ENCODE results near the gene BPIFA2.
"Not testable (repeated sequence)": the region's sequence is repeated elsewhere in the genome, so short reads cannot be mapped to it uniquely, and the experiment has no call there.

BPIFA2 gene

DNA sequence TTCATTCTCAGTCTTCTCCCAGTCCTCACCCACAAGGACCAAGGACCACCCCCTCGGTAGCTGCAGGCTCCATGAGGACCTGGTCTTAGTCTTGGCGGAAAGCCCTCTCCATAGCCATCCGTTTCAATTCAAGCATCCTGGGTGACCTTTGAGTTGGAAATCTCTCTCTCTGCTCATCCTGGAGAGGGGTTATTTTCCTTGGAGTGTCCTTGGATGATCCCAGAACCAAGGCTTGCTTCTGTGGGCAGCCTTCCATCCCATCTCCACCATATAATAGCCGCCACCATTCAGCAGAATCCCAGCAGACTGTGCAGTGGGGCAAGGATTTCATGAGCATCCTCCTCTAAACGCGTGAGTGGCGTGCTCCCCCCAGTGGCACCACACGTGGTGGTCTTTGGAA lies at the start of gene BPIFA2:
Gene BPIFA2, plus strand, starts transcription at position 301 of the 400 bp plus-strand sequence. CDS start 987 bp downstream, outside the sequence.
- DNase-seq: no peak

DNA sequence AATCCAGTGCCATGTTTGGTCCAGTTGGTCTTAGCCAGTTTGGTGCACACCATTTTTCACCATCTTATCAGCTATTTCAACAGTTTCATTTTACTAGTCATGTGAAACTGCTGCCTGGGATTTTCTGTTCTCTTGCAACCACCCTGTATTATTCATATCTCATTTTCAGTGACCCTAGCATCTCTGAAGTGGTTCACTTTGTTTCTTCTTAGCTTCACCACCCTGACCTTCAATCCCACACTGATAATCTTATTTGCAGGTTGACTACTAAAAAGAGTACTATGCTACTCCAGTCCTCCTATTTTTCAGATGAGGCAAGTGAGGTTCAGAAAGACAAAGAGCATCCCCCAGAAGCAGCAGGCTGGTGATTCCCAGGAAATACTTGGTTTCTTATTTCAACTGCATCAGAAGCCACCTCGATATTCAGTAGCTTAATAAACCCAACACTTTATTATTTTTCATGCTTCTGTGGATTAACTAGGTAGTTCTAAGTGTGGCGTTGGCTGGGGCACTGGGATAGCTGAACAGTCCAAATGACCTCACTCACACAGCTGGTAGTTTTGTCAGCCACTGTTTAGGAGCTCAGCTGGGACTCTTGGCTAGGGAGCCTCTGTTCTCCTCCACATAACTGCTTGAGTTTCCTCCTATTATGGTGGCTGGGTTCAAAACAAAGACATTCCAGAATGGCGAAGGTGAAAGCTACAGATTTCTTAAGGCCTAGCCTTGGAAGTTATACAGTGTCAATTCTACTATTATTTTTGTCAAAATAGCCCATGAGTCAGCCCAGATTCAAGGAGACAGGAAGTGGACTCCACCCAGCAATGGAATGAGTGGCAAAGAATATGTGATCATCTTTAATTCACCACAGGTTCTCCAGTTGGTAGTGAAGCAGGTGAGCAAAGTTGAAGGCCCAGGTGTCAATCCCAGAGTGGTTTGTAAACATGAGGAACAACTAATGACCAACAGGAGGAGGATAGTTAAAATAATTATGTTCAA lies 47.9 kb upstream of the BPIFA2 start:
- DNase-seq: no peak

DNA sequence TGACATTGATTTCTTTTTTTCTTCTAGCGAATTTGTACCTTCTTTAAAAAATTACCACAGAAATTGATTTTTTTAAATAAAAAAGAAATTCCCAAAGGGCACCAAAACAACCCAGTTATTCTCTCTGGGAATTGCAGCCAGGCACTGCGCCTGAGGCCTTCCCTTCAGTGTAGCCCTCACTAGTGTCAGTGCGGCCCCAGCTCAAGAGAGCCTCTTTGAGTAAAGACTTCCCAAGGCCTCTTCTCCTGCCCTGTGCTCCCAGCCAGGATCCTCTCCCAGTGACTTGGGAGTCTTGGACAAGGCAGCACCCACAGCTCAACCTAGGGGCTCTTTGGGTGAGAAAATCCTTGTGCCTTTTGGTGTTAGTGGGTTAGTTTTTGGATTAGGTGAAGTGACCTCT lies 47.0 kb upstream of the BPIFA2 start:
- DNase-seq: no peak

DNA sequence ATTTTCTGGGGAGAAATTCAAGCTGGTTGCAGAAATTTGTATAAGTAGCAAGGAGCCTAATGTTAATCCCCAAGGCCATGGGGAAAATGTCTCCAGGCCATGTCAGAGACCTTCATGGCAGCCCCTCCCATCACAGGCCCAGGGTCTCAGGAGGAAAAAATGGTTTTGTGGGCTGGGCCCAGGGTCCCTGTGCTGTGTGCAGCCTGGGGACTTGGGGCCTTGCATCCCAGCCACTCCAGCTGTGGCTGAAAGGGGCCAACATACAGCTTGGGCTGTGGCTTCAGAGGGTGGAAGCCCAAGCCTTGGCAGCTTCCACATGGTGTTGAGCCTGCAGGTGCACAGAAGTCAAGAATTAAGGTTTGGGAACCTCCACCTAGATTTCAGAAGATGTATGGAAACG lies 45.7 kb upstream of the BPIFA2 start:
- DNase-seq: not testable (repeated sequence)

- DNase-seq: no peak
Observed at GRCh38 chr20:33124261-33124660, 43.7 kb upstream of the BPIFA2 start.

DNA sequence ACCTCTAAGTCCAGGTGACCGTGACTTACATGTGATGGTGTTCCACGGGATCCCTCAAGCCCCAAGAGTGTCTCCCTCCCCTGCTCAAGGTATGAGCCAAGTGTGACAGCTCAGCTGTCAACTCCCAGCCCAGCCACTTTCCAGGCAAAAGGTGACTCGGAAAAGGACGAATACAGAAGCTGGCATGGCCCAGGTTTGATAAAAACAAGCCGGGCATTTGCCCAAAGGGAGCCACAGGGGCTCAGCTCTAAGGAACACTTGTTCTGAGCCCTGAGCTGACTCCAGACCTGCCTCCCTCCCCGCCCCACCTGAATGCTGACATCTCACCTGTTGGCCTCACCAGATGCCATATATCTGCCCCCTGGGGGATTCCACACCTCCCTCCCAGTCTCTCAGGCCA lies 43.0 kb upstream of the BPIFA2 start:
- DNase-seq: no peak

DNA sequence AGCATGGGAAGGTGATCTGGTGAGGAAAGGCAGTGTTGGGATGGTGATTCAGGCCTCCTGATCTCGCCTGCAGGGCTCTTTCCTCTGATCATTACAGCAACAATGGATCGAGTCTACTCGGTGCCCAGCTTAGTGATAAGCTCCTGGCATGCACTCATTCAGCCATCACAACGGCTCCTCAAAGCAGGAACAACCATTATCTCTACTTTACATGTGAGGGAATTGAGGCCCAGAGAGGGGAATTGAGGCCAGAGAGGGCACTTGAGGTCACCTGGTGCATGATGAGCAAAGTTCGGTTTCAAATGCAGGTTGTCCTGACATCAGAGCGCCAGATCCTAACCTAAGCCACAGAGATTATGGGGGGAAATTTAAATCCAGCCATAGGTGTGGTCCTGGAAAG lies 42.0 kb upstream of the BPIFA2 start:
- no peak for DNase-seq

DNA sequence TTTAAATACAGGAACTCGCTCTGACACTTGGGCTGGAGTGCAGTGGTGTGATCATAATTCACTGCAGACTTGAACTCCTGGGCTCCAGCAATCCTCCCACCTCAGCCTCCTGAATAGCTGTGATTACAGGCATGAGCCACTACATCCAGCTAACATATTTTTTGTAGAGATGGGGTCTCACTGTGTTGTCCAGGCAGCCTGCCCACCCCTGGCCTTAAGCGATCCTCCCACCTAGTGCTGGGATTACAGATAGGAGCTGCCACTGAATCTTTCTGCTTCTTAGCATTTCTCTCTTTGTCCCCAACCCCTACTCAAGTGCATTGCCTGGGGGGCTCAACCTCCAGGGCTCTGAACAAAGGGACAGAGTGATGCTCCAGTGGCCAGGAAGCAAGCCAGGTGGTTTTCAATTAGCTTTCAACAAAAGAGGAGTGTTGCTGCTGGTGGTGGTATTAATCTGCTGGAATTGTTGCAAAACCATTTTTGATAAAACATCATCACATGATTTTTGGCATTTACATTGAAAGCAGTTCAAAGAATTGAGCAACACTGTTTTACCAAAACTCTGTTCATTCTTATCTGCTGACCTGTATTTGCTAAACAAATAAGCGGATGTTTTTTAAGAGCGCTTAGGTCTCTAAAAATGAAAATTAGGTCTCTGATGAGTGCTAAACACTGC lies 40.4 kb upstream of the BPIFA2 start:
- no peak for DNase-seq

GRCh38 chr20:33130568-33131061 lies 37.3 kb upstream of the BPIFA2 start:
- no peak for DNase-seq

DNA sequence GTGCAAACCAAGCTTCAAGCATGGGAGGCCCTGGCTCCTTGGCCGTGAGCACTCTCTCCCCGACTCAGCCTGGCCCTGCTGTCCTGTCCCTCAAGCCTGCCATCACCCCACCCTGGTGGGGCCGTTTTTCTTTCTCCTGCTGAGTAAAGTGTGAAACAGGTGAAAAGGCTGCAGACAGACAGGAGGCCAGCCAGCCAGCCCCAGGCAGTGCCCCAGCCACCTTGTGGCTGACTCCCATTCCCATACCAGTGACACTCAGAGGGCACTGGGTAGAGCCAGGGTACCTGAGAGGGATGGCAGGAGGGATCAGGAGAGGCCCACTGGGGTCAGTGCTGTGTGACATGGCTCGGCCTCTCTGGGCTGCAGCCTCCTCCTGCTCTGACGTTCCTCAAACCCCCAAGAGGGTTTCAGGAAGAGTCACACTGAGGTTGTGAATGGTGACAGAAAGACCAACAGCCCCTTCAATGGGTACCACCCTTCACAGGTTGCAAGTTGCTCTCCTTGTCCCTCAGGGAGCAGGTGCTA lies 35.9 kb upstream of the BPIFA2 start:
- no peak for DNase-seq

GRCh38 chr20:33132513-33133372 lies 35.2 kb upstream of the BPIFA2 start:
- DNase-seq: no peak

- DNase-seq: no peak
Observed at GRCh38 chr20:33133373-33133941, 34.5 kb upstream of the BPIFA2 start.

- DNase-seq: no peak
Observed at GRCh38 chr20:33137195-33137594, 30.8 kb upstream of the BPIFA2 start.

- no peak for DNase-seq
Observed at GRCh38 chr20:33139467-33139866, 28.5 kb upstream of the BPIFA2 start.

DNA sequence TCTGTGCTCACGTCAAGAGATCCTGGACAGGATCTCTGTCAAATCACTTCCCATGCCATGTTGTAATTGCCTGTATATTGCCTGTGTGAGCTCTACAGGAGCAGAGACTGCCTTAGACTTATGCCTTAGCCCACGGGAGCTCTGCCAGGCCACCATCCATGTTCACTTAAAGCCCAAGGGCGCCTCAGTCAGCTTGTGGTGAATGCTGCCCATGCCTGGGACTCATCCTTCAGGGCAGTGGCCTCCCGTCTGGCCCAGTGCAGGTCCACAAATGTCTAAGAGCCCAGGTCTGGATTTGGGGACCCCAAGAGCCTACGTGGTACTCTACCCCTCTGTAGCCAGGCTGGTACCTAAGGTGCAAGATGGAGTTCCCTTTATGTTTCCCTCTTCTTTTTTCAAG lies 22.4 kb upstream of the BPIFA2 start:
- no peak for DNase-seq

DNA sequence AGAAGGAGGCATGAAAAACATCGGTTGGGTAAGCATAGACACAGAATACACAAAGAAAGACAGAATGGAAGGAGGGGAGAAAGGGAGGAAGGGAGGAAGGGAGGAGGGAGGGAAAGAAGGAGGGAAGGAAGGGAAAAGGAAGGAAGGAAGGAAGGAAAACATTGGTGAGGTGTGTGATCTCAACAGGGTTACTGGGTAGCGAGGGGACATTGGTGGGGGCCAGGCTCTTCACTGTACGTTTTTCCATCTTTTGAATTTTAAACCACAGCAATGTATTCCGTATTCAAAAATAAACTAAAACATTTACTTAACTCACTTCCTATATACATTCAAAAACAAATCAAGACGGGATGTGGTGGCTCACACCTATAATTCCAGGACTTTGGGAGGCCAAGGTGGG lies 20.7 kb upstream of the BPIFA2 start:
- no peak for DNase-seq

- no peak for DNase-seq
Observed at GRCh38 chr20:33148040-33148439, 19.9 kb upstream of the BPIFA2 start.

DNA sequence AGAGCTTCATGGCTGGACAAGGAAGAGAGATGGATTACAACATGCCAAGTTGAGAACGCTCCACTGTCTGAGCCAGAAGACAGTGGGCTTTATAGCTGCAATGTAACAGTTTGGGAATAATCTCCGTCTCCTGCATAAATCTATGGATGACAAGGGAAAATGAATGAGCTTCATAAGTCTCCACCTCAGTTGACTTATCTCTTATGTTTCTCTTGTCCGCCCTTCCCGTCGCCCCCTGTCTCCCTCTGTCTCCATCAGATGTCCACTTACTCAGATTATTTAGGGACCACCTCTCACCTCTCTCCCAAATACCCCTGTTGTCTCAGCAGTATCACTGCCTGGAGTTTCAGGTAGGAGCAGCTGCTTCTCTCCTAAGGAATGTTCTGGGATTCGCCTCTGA lies 13.7 kb upstream of the BPIFA2 start:
- no peak for DNase-seq

DNA sequence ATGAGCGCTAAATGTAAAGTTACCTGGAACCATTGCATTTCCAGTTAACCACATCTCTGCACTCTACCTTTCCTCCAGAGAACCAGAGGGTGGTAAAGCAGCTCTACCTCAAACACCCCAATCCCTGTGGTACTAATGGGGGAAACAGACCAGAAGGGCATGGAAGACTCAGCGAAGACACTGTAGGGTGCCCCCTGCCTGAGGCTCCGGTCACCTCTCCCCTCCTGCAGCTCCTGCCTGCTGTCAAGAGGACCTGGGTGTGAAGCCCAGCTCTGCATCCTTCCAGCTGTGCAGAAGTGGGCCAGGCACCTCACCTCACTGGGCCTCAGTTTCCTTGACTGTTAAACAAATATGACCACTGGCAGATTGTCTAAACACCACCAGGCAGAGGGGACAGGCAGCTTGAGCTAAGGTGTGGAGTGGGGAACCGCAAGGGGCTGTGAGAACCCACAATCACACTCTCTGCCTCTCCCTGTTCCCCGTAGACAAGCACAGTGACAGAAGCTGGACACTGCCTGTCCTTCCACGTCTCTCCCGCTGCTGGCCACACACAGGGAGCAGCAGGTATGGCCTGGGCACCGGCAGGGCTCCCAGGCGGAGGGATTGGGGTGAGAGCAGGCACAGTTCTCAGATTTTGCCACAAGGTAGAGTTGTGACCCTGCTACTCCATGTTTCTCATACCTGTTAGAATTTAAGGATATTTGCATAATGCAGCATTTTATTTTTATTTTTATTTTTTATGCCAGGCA lies 9.1 kb upstream of the BPIFA2 start:
- no peak for DNase-seq

DNA sequence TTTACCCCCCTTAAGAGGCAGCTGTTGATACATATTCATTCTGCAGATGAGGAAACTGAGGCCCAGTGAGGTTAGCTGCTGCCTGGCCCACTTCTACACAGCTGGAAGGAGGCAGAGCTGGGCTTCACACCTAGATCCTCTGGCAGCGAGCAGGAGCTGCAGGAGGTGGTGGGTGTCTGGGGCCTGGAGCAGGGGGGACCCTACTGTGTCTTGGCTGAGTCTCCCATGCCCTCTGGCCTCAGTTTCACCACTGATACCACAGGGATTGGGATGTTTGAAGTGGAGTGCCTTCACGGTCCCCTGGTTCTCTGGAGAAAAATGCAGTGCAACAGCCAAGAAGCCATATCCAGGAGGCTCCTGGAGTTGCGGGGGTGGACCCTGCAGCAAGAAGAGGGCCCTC lies 8.2 kb upstream of the BPIFA2 start:
- DNase-seq: no peak

- DNase-seq: no peak
Observed at GRCh38 chr20:33160681-33161080, 7.3 kb upstream of the BPIFA2 start.

- no peak for DNase-seq
Observed at GRCh38 chr20:33162313-33162712, 5.6 kb upstream of the BPIFA2 start.
